ENCODE results near the gene GBGT1.

The GBGT1 gene

DNA sequence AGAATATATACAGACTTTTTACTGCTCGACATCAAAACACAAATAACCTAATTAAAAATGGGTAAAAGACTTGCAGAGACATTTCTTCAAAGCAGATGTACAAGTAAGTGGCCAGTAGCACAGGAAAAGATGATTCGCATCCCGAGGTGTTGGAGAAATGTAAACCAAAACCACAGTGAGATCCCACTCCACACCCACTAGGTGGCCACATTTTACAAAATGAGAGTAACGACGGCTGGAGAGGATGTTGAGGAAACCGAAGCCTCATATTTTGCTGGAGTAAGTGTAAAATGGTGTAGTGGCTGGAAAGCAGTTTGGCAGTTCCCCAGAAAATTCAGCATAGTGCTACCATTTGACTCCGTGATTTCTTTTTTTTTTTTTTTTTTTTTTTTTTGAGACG lies 21.3 kb upstream of the GBGT1 start:
- TF ChIP-seq SIN3A (IDR thresholded peaks at IDR 0.05; ENCODE audit: borderline replicate concordance, insufficient read depth, low read length) (no peak), POLR2AphosphoS5 (IDR thresholded peaks at IDR 0.05; ENCODE audit: low read depth, low read length) (no peak), TAF1 (IDR thresholded peaks at IDR 0.05; ENCODE audit: borderline replicate concordance, insufficient read depth, low read length) (no peak), FOXP2 (optimal IDR thresholded peaks at IDR 0.05; ENCODE audit: borderline replicate concordance, extremely low read depth, extremely low read length, insufficient read depth) (no peak)
- TF ChIP-seq, protein P1, sequence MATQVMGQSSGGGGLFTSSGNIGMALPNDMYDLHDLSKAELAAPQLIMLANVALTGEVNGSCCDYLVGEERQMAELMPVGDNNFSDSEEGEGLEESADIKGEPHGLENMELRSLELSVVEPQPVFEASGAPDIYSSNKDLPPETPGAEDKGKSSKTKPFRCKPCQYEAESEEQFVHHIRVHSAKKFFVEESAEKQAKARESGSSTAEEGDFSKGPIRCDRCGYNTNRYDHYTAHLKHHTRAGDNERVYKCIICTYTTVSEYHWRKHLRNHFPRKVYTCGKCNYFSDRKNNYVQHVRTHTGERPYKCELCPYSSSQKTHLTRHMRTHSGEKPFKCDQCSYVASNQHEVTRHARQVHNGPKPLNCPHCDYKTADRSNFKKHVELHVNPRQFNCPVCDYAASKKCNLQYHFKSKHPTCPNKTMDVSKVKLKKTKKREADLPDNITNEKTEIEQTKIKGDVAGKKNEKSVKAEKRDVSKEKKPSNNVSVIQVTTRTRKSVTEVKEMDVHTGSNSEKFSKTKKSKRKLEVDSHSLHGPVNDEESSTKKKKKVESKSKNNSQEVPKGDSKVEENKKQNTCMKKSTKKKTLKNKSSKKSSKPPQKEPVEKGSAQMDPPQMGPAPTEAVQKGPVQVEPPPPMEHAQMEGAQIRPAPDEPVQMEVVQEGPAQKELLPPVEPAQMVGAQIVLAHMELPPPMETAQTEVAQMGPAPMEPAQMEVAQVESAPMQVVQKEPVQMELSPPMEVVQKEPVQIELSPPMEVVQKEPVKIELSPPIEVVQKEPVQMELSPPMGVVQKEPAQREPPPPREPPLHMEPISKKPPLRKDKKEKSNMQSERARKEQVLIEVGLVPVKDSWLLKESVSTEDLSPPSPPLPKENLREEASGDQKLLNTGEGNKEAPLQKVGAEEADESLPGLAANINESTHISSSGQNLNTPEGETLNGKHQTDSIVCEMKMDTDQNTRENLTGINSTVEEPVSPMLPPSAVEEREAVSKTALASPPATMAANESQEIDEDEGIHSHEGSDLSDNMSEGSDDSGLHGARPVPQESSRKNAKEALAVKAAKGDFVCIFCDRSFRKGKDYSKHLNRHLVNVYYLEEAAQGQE (IDR thresholded peaks at IDR 0.05; ENCODE audit: insufficient read depth in 1 of 2, low read depth in 2 of 2, low read length in 2 of 2): no peak

DNA sequence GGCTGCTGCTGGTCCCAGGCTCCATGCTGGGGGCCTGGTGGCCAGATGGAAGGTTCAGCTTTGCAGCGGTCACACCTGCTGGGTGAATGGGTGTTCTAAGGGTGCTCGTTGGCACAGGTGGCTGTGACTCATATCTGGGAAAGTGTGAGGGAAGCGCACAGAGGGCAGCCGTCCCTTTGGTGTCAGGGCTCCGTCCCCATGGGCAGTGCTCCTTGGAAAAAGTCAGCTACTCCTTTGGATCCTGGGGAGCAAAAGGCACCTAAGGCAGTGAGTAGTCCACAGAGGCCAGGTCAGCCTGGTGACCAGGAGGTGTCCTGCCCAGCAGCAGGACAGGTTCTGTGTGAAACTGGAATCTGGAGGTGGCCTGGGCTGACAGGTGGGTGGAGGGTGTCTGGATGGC lies 18.4 kb upstream of the GBGT1 start:
- TF ChIP-seq SIN3A (IDR thresholded peaks at IDR 0.05; ENCODE audit: borderline replicate concordance, insufficient read depth, low read length) (no peak), FOXP2 (optimal IDR thresholded peaks at IDR 0.05; ENCODE audit: borderline replicate concordance, extremely low read depth, extremely low read length, insufficient read depth) (no peak), TAF1 (IDR thresholded peaks at IDR 0.05; ENCODE audit: borderline replicate concordance, insufficient read depth, low read length) (no peak), POLR2AphosphoS5 (IDR thresholded peaks at IDR 0.05; ENCODE audit: low read depth, low read length) (no peak)
- TF ChIP-seq, protein P1 (IDR thresholded peaks at IDR 0.05; ENCODE audit: insufficient read depth in 1 of 2, low read depth in 2 of 2, low read length in 2 of 2): no peak

DNA sequence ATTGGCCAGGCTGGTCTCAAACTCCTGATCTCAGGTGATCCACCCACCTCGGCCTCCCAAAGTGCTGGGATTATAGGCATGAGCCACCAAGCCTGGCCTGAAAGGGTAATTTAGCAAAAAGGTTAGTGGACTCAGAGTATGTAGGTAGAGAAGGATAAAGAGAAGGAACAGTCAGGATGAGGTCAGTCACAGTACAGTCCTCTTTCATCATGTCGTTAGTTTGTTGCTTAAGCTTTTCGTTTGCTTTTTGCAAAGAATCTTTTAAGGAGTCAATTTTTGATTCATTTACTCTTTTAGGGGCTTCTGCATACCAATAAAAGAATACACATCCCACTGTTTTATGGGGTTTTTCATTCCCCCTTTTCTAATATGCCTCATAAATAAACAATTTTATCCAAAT lies 17.8 kb upstream of the GBGT1 start:
- TF ChIP-seq POLR2AphosphoS5 (IDR thresholded peaks at IDR 0.05; ENCODE audit: low read depth, low read length) (no peak), SIN3A (IDR thresholded peaks at IDR 0.05; ENCODE audit: borderline replicate concordance, insufficient read depth, low read length) (no peak), FOXP2 (optimal IDR thresholded peaks at IDR 0.05; ENCODE audit: borderline replicate concordance, extremely low read depth, extremely low read length, insufficient read depth) (no peak), TAF1 (IDR thresholded peaks at IDR 0.05; ENCODE audit: borderline replicate concordance, insufficient read depth, low read length) (no peak)
- TF ChIP-seq, protein P1 (IDR thresholded peaks at IDR 0.05; ENCODE audit: insufficient read depth in 1 of 2, low read depth in 2 of 2, low read length in 2 of 2): no peak

DNA sequence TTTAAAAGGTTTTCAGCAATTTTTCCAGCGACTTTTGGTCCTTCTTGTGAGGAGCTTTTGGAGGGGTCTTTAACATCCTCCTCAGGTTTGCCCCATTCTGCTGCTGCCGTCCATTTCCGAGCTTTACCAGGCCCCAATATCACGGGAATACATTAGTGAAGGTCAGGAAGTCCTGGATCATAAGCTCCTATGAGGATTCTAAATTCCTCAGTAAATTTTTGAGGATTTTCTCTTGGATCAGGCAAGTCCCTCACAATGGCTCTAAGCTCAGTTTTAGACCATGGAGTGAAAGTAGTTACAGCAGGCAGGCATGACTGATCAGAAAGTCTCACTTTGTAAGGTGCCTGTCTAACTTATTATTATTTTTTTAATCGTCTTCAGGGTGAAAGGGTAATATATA lies 17.2 kb upstream of the GBGT1 start:
- TF ChIP-seq TAF1 (IDR thresholded peaks at IDR 0.05; ENCODE audit: borderline replicate concordance, insufficient read depth, low read length): no peak
- no peak for TF ChIP-seq FOXP2 (optimal IDR thresholded peaks at IDR 0.05; ENCODE audit: borderline replicate concordance, extremely low read depth, extremely low read length, insufficient read depth)
- TF ChIP-seq POLR2AphosphoS5 (IDR thresholded peaks at IDR 0.05; ENCODE audit: low read depth, low read length): no peak
- TF ChIP-seq, protein P1 (IDR thresholded peaks at IDR 0.05; ENCODE audit: insufficient read depth in 1 of 2, low read depth in 2 of 2, low read length in 2 of 2): no peak
- TF ChIP-seq SIN3A (IDR thresholded peaks at IDR 0.05; ENCODE audit: borderline replicate concordance, insufficient read depth, low read length): no peak

DNA sequence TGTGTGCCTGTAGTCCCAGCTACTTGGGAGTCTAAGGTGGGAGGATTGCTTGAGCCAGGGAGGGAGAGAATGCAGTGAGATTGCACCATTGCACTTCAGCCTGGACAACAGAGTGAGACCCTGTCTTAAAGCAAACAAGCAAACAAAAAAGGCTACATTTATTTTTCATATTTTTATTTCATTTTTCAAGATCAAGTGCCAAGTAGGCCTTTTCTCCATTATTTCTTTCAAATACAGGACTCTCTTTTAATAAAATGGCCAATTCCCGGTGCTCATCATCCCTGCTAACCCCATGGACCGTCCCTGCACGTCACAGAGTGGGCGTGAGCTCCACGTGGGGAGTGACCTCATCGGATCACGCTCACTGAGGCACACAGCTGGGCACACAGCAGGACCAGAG lies 9.3 kb upstream of the GBGT1 start:
- TF ChIP-seq TAF1 (IDR thresholded peaks at IDR 0.05; ENCODE audit: borderline replicate concordance, insufficient read depth, low read length) (no peak), FOXP2 (optimal IDR thresholded peaks at IDR 0.05; ENCODE audit: borderline replicate concordance, extremely low read depth, extremely low read length, insufficient read depth) (no peak), POLR2AphosphoS5 (IDR thresholded peaks at IDR 0.05; ENCODE audit: low read depth, low read length) (no peak), SIN3A (IDR thresholded peaks at IDR 0.05; ENCODE audit: borderline replicate concordance, insufficient read depth, low read length) (no peak)
- TF ChIP-seq, protein P1 (IDR thresholded peaks at IDR 0.05; ENCODE audit: insufficient read depth in 1 of 2, low read depth in 2 of 2, low read length in 2 of 2): no peak
